GM12874 (cell line): Measurements from ENCODE around the gene MKLN1.

Experiments
- CTCF ChIP-seq: IDR thresholded peaks from 2 replicates; pipeline ENCODE4 v1.5.1; 2011; ENCODE audit warnings: low read depth, mild to moderate bottlenecking, control low read depth, low read length, moderate library complexity; ENCODE audit not compliant: insufficient read depth

MKLN1 gene

GRCh38 chr7:131511774-131512535 lies 184.3 kb downstream of the MKLN1 start:
- TF ChIP-seq CTCF, result no peak

- TF ChIP-seq CTCF, result peak; percentile 99
Measured at GRCh38 chr7:131513245-131514061, 185.8 kb downstream of the MKLN1 start.

- no peak for TF ChIP-seq CTCF
Measured at GRCh38 chr7:131517218-131517923, 189.7 kb downstream of the MKLN1 start.

- no peak for TF ChIP-seq CTCF
Measured at GRCh38 chr7:131518626-131519025, 190.9 kb downstream of the MKLN1 start.

GRCh38 chr7:131521651-131522163 lies 194.0 kb downstream of the MKLN1 start:
- TF ChIP-seq CTCF, result no peak

GRCh38 chr7:131522325-131522930 lies 194.8 kb downstream of the MKLN1 start:
- no peak for TF ChIP-seq CTCF
